Stimulated activated effector memory CD8-positive, alpha-beta T cell treated with anti-CD3 and anti-CD28 coated beads, Interleukin-12 subunit alpha, Interleukin-12 subunit beta, amount 100 ng/mL, for 72 hours (primary cell): Measurements from ENCODE around the gene UBASH3A.

Experiments
- ATAC-seq: fragments of 150-1000 bp; cut with Tn5 transposase; 2 replicates; pipeline ENCODE4 v1.10.0; 2021
- DNase-seq, 2 donors: peaks; one replicate each; pipeline ENCODE4 v3.0.0; 2021 to 2022; ENCODE audit warnings: low spot score in 2 of 2
- H3K27ac Mint-ChIP-seq: one replicate; pipeline ENCODE4 v1.8.0; 2022; ENCODE audit warnings: mild to moderate bottlenecking, mixed read lengths
- H3K36me3 Mint-ChIP-seq: one replicate; pipeline ENCODE4 v1.8.0; 2022; ENCODE audit warnings: mild to moderate bottlenecking, mixed read lengths
- H3K4me1 Mint-ChIP-seq: one replicate; pipeline ENCODE4 v1.8.0; 2022; ENCODE audit warnings: mixed read lengths
- H3K4me3 Mint-ChIP-seq: one replicate; pipeline ENCODE4 v1.8.0; 2022; ENCODE audit warnings: mild to moderate bottlenecking, mixed read lengths
- H3K9me3 Mint-ChIP-seq: one replicate; pipeline ENCODE4 v1.8.0; 2022; ENCODE audit warnings: mixed read lengths

UBASH3A gene

DNA sequence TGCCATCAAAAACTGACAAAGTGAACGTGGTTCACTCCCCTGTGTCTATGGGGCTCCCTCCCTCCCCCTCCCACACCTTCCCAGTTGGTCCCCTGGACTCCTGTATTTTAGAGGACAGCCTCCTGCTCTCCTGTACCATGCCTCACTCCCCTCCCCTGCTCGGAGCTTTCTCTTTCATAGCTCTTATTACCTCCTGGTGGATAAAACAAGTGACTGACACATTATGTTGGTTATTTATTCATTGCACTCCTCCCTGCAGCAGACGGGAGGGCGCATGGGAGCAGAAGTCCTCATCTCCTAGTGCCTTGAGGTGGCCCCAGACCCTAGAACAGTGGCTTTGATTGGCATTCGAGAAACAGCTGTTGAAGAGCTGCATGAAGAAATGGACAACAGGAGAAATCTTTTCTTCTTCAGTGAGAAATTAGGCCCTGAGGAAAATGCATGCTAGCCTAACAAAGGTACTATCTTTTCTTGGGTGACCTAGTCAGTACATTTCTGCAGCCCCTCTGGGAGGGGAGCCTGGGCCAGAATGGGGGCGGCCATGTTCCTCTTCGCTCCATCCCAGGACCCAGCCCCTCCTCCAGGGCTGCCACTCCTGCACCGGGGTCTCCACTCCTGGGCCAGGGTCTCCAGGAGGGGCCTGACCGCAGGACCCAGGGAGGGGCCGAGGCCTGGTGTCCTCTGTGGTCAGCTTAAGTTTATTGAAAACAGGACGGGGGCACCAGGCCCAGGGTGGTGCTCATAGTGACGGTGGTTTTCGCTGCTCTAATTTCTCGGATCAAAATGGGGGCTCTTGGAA, 36.1 kb upstream of the UBASH3A start:
- H3K36me3 Mint-ChIP-seq, result peaks cover 23% of the 10 kb centered on the region
- no peak for DNase-seq
- ATAC-seq, result no peak

DNA sequence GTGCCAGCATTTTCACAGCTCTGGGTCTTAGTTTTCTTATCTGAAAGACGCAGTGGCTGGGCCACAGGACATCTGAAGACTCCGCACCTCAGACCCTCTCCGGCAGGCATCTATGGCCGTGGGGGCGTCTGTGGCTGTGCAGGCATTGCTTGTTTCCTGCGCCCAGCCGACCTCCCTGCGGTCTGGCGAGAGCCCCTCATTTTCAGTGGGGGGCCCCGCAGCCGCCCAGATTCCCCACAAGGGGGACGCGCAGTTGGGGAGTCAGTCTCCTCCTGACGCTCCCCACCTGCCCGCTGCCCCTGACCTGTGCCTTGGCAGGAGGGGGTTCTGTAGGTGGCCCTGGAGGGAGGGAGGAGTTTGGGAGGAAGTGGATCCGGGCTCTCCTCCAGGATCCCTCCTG, 33.9 kb upstream of the UBASH3A start:
- peaks cover 31% of the 10 kb centered on the region for H3K36me3 Mint-ChIP-seq
- peak overlapping the region; percentile 46 for H3K27ac Mint-ChIP-seq
- H3K4me3 Mint-ChIP-seq, result no peak overlapping the region
- H3K4me1 Mint-ChIP-seq, result peaks cover 42% of the 10 kb centered on the region
- ATAC-seq (no peak), DNase-seq (no peak)
- H3K9me3 Mint-ChIP-seq, result no peaks in the 10 kb centered on the region

More for the DNA sequence above, 36.1 kb upstream of the UBASH3A start:
- H3K9me3 Mint-ChIP-seq, result no peaks in the 10 kb centered on the region
- peaks cover 31% of the 10 kb centered on the region for H3K4me1 Mint-ChIP-seq
- no peak overlapping the region for H3K4me3 Mint-ChIP-seq
- peak overlapping the region; percentile 70 for H3K27ac Mint-ChIP-seq

DNA sequence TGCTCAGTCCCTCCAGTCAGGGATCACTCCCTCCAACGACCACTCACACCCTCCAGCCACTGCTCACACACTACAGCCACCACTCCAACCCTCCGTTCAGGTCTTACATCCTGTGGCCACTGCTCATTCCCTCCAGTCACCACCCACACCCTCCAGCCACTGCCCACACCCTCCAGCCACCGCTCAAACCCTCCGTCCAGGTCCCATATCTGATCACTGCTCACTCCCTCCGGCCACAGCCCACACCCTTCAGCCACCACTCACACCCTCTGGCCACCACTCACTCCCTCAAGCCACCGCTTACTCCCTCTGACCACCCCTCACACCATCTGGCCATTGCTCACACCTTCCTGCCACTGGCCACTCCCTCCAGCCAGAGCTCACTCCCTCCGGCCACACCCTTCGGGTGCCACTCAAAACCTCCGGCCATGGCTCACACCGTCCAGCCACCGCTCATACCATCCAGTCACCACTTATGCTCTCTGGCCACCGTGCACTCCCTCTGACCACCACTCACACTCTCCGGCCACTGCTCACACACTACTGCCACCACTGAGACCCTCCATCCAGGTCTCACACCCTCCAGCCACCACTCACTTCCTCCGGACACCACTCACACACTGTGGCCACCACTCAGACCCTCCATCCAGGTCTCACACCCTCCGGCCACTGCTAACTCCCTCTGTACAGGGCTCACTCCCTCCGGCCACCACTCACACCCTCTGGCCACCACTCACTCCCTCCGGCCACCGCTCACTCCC, 32.6 kb upstream of the UBASH3A start:
- no peak for DNase-seq
- peaks cover 42% of the 10 kb centered on the region for H3K36me3 Mint-ChIP-seq
- H3K27ac Mint-ChIP-seq, result peak overlapping the region; percentile 46
- no peak overlapping the region for H3K4me3 Mint-ChIP-seq
- no peak for ATAC-seq
- H3K9me3 Mint-ChIP-seq, result no peaks in the 10 kb centered on the region
- peaks cover 42% of the 10 kb centered on the region for H3K4me1 Mint-ChIP-seq

DNA sequence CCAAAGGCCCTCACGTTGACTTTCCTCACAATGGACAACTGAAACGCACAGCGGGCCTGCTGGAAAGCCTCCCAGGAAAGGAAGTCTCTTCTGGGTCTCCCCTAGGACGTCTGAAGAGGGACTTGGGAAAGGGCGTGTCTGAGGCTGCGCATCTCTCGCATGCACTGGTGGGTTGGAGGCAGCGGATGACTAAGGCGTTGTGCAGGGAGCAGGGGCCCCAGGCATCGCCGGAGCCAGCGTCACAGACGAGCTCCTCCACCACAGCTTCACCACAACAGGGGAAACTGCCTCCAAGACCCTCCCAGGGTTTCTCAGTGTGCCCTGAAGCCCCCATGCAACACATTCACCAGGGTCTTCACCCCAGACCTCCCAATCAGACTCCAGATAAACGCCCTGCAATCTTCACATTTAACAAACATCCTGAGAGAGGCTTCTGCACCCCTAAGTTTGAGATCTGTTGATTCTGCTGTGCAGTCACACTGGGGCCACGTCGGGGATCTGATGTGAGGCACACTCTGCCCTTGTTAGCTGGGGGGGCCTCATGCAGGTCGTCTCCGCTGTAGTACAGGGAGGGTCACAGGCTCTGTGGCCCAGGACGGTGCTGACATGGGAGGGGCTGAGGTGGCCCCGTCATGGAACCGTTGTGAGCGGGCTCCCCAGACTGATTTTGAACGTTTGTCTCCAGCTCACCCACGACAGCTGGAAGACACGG, 30.4 kb upstream of the UBASH3A start:
- ATAC-seq (peak; percentile 73), DNase-seq (peak in 1 of 2 donors; percentile 59)
- Mint-ChIP-seq H3K4me3 (no peak overlapping the region), H3K9me3 (no peaks in the 10 kb centered on the region), H3K27ac (peak overlapping the region; percentile 68), H3K36me3 (peaks cover 62% of the 10 kb centered on the region), H3K4me1 (peaks cover 48% of the 10 kb centered on the region)

DNA sequence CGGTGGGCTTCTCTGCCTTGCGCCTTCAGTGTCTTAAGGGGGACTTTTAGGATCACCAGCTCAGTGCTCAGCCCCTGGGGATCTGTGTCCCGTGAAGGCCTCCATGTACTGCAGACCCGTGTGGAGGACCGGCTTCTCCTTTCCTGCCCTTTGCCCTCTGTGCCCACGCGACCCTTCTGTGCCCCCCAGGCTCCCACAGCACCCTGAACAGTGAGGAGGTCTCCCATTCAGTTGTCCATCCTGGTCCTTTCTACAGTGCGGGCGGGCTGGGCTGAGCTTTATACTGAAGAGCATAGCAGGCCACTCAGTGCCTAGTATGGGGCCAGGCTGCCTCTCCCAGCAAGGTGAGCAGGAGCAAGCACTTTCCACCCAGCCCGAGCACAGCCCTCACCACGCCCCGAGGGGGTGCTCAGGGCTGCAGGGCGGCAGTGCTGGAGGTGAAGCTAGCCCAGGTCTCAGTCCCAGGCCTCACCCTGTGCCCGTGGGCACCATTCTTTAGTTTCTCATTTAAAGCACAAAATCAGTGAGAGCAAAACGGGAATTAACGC, 29.7 kb upstream of the UBASH3A start:
- no peak for DNase-seq
- Mint-ChIP-seq H3K9me3 (no peaks in the 10 kb centered on the region), H3K4me1 (peaks cover 48% of the 10 kb centered on the region), H3K27ac (peak overlapping the region; percentile 68), H3K36me3 (peaks cover 67% of the 10 kb centered on the region), H3K4me3 (peak overlapping the region; percentile 59)
- no peak for ATAC-seq

DNA sequence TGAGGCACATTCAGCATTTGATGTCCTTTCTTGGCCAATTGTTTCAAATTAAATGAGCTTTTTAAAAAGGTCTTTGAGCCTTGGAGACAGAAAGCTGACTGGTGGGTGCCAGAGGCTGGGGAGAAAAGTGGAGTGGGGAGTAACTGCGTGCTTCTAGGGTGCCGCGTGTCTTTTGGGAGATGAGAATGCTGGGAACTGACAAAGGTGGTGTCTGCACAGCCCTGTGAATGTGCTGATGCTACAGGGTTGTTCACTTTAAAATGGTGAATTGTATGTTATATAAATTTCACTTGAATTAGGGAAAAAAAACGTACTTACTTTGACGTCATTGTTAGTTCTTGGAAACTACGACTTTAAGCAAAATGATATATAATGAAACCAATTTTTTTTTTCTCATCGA, 29.2 kb upstream of the UBASH3A start:
- peaks cover 48% of the 10 kb centered on the region for H3K4me1 Mint-ChIP-seq
- no peaks in the 10 kb centered on the region for H3K9me3 Mint-ChIP-seq
- peak overlapping the region; percentile 59 for H3K4me3 Mint-ChIP-seq

DNA sequence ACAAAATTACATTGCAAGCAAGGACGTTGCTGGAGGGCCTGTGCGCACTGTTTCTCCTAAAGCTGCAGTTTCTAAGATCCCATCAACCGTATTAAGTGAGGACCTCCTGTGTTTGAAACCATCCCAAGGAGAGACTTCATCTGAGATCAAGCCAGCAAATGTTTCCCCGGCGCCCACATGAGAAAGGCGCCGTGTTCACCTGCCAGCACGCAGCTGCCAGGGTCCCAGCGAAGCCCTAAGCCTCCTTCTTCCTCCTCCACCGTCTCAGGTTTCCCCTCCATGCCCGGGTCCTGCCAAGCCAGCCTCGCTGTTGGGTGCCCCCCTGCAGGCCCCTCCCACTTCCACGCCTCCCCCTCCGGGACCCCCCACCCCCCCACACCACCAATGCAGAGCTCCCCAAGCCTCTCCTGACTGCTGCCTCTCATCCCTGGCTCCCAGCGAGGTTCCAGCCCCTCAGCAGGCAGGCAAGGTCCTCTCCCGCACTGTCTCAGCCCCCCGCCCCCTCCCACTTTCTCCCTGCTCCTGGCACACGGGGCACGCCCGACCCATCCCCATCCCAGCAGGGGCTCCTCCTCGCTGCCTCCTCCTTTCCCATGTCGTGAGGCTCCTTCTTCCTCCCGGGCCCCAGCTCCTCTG, 28.7 kb upstream of the UBASH3A start:
- peak overlapping the region; percentile 53 for H3K27ac Mint-ChIP-seq
- no peaks in the 10 kb centered on the region for H3K9me3 Mint-ChIP-seq
- peaks cover 68% of the 10 kb centered on the region for H3K36me3 Mint-ChIP-seq
- H3K4me1 Mint-ChIP-seq, result peaks cover 48% of the 10 kb centered on the region
- peak overlapping the region; percentile 59 for H3K4me3 Mint-ChIP-seq
- DNase-seq (no peak), ATAC-seq (no peak)

More for the DNA sequence above, 29.2 kb upstream of the UBASH3A start:
- DNase-seq (no peak), ATAC-seq (no peak)
- Mint-ChIP-seq H3K27ac (peak overlapping the region; percentile 53), H3K36me3 (peaks cover 68% of the 10 kb centered on the region)

DNA sequence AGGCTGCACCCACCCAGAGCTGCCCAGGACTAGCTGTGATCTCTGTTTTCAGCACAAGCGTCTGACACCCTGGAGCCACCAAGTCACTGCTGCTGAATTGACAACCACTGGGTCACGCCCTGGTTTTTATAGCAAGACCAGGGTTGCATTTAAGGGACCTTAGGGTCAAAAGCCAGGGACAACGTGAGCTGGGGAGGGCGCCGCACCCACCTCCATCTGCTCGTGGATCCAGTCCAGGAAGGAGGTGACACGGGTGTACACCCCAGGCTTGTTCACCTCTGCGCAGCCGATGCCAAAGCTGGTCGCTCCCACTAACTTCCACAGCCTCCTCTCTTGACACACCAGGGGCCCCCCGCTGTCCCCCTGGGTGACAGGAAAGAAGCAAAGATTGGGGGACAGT, 28.2 kb upstream of the UBASH3A start:
- DNase-seq, result no peak

DNA sequence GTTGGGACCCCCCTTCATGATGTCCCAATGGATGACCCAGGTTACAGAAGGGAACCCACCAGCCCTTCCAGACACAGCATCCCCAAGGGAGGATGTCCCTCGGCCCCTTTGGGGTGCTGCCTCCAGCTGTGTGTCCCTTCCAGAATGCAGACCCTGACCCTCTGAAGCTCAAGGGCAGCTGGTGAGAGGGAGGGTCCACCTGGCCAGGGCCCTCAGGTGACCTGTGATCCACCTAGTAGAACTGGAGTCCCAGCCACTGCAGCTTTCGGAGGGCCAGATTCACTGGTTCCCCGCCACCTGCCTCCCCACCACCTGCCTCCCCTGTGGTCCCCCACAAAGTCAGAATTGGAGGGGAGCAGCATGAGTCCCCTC, 27.8 kb upstream of the UBASH3A start:
- Mint-ChIP-seq H3K36me3 (peaks cover 60% of the 10 kb centered on the region), H3K4me3 (peak overlapping the region; percentile 59), H3K9me3 (no peaks in the 10 kb centered on the region), H3K4me1 (peaks cover 43% of the 10 kb centered on the region), H3K27ac (peak overlapping the region; percentile 45)
- DNase-seq, result no peak
- ATAC-seq, result no peak

More for the DNA sequence above, 28.2 kb upstream of the UBASH3A start:
- H3K9me3 Mint-ChIP-seq, result no peaks in the 10 kb centered on the region
- H3K36me3 Mint-ChIP-seq, result peaks cover 63% of the 10 kb centered on the region
- peaks cover 47% of the 10 kb centered on the region for H3K4me1 Mint-ChIP-seq
- H3K4me3 Mint-ChIP-seq, result peak overlapping the region; percentile 59
- peak overlapping the region; percentile 53 for H3K27ac Mint-ChIP-seq
- no peak for ATAC-seq

DNA sequence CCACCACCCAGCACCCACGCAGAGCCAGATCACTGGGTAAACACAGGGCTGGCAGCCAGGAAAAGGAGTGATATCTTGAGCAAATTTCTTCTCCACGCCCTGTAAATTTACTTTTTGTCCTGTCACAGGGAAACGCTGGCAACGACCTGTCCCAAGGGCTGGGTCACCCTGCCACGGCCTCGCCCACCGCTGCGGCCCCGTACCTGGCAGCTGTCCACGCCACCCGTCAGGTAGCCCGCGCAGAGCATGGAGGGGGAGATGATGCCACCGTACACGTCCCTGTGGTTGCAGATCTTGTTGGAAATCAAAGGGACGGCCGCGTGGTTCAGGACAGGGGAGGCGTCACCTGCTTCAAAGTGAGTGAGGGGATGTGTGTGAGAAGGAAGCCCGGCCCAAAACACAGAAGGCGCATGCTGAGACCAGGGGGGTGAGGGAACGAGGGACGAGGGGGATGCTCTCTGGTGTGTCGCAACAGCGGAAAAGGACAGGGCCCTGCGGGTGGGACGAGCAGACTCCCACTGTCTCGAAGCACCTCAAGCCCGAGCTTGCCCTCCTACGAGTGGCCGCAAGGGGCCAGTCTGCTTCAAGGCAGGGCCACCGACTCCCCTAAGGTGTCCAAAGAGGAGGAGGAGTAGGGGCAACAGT, 27.2 kb upstream of the UBASH3A start:
- H3K36me3 Mint-ChIP-seq, result peaks cover 60% of the 10 kb centered on the region
- H3K27ac Mint-ChIP-seq, result peak overlapping the region; percentile 45
- DNase-seq, result no peak
- H3K4me3 Mint-ChIP-seq, result no peak overlapping the region
- no peak for ATAC-seq
- no peaks in the 10 kb centered on the region for H3K9me3 Mint-ChIP-seq
- peaks cover 38% of the 10 kb centered on the region for H3K4me1 Mint-ChIP-seq

DNA sequence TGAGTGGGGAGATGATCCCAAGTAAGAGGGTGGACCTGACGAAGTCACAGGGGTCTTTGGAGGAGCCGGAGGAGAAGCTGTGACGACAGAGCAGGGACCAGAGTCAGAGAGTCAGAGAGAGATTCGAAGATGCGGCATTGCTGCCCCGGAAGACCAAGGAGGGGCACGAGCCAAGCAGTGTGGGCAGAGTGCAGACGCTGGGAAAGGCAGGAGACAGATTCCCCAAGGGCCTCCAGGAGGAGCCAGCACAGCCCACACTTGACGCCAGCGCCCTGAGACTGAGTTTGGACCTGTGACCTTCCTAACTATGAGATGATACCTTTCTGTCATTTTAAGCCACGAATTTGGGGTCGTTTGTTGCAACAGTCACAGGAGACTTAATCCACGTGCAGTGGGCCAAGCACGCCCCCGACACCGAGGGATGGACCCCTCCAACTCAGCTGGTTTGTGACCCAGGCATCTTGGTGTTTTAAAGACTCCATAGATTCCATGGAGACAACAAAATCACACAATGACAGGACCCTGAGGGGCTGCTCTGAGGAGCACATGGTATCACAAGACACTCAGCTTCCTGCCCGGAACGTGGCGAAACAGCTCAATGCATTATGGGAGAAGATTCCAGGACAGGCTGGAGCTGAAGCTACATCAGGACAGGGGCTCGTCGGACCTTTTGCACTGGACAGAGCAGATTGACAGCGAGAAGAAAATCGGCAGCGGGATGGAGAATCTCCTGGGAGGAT, 26.3 kb upstream of the UBASH3A start:
- Mint-ChIP-seq H3K9me3 (peaks cover 1% of the 10 kb centered on the region), H3K4me3 (no peak overlapping the region), H3K36me3 (peaks cover 61% of the 10 kb centered on the region), H3K4me1 (peaks cover 30% of the 10 kb centered on the region), H3K27ac (peak overlapping the region; percentile 45)
- ATAC-seq, result no peak
- DNase-seq, result no peak

DNA sequence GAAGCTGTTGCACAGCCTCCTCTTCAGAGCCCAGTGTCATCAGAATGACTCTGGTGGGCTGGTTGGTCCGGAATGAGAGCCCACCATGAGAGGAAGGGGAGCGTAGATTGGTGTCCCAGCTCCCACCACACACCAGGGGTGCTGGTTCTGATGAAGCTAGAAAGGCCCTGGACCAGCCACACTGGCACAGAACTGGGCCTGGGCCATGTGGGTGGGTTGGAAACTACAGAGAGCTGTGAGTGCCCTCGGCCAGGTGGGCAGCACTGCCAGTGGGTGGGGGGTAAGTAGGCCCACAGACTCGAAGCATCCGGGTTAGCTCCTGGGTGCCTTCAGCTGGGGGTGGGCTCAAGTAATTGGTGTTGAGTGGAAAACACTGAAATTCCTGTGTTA, 25.8 kb upstream of the UBASH3A start:
- no peak for ATAC-seq
- Mint-ChIP-seq H3K27ac (peak overlapping the region; percentile 30), H3K36me3 (peaks cover 66% of the 10 kb centered on the region), H3K9me3 (peaks cover 6% of the 10 kb centered on the region), H3K4me1 (peaks cover 28% of the 10 kb centered on the region), H3K4me3 (no peak overlapping the region)
- no peak for DNase-seq

DNA sequence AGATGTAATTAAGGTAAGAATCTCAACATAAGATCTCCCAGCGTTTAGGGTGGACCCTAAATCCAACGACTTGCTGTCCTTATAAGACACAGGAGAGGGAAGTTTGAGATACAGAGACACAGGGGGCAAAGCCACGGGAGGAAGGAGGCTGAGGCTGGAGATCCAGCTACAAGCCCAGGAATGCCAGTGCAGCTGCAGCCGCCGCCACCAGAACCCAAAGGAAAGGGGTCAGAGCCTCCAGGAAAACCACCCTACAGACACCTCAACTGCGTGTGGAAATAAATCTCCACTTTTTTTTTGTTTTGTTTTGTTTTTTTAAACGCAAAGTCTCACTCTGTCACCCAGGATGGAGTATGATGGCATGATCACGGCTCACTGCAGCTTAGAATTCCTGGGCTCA, 25.3 kb upstream of the UBASH3A start:
- Mint-ChIP-seq H3K27ac (no peak overlapping the region), H3K4me1 (peaks cover 24% of the 10 kb centered on the region), H3K4me3 (no peak overlapping the region), H3K36me3 (peaks cover 71% of the 10 kb centered on the region), H3K9me3 (peaks cover 6% of the 10 kb centered on the region)
- DNase-seq (no peak), ATAC-seq (no peak)
